Right lobe of liver (tissue), 4 donors: Measurements from ENCODE around the gene RSBN1.

ENCODE experiments used
- CTCF ChIP-seq, 4 donors: fragments of 200-600 bp in 3 of 4; fragments of 450-650 bp in 1 of 4; IDR thresholded peaks; one replicate each; pipeline versions ENCODE4 v1.5.1 to v1.8.0; 2016 to 2022; ENCODE audit warnings: antibody characterized with exemption in 4 of 4, mild to moderate bottlenecking in 2 of 4
- POLR2A ChIP-seq: fragments of 450-650 bp; IDR thresholded peaks from one replicate; pipeline ENCODE4 v1.6.1; 2017; ENCODE audit warnings: antibody characterized with exemption, mild to moderate bottlenecking
- donor health status: DM: no; HTN: no; CAD: no.
- donor health status: DM: no; HTN: no; CAD: no.
- donor health status: DM: no; HTN: yes; CAD: no.

- peak in 1 of 4 donors; percentile 17 for TF ChIP-seq CTCF (IDR thresholded peaks at IDR 0.05)
- no peak for TF ChIP-seq POLR2A
These were observed 97.5 kb downstream of the RSBN1 start for GRCh38 chr1:113714606-113715269.
